Thoracic aorta (tissue), 2 donors: ENCODE measurements around the gene CFAP20DC. TPM values are rescaled to one million over a fixed set of nuclear protein-coding genes. Genes with fewer than 3 reads are reported as not detected.
"Not testable (repeated sequence)": the region's sequence is repeated elsewhere in the genome, so short reads cannot be mapped to it uniquely, and the experiment has no call there.

Experiments
- ATAC-seq: fragments of 150-250 bp; one replicate; pipeline ENCODE4 v1.8.0; 2017; ENCODE audit warnings: low read depth; ENCODE audit not compliant: insufficient number of reproducible peaks, low FRiP score
- DNase-seq: peaks from one replicate; pipeline ENCODE4 v3.0.0-alpha.2; 2020; ENCODE audit warnings: low spot score
- H3K27ac ChIP-seq, 2 donors: fragments of 200-600 bp; sonication (generic); 1 replicate in 1 of 2; 2 replicates in 1 of 2; pipeline ENCODE4 v1.5.1; 2016; ENCODE audit warnings: mild to moderate bottlenecking in 2 of 2, moderate library complexity in 2 of 2
- H3K27me3 ChIP-seq: fragments of 200-600 bp; sonication (generic); replicated peaks from 2 replicates; pipeline ENCODE4 v1.6.0; 2016; ENCODE audit warnings: mild to moderate bottlenecking; ENCODE audit not compliant: insufficient read depth
- H3K36me3 ChIP-seq: fragments of 200-600 bp; sonication (generic); one replicate; pipeline ENCODE4 v1.5.1; 2016
- H3K4me1 ChIP-seq, 2 donors: fragments of 200-600 bp; sonication (generic); 1 replicate in 1 of 2; 2 replicates in 1 of 2; pipeline versions ENCODE4 v1.5.1 to v1.6.0; 2016; ENCODE audit warnings: low read depth in 2 of 2, mild to moderate bottlenecking in 1 of 2; ENCODE audit not compliant: control insufficient read depth in 1 of 2
- H3K4me3 ChIP-seq: fragments of 200-600 bp; sonication (generic); 2 replicates; pipeline ENCODE4 v1.5.1; 2016; ENCODE audit warnings: mild to moderate bottlenecking
- H3K9me3 ChIP-seq: fragments of 200-600 bp; sonication (generic); 2 replicates; pipeline ENCODE4 v1.5.1; 2016
- total RNA-seq, 2 donors: library from RNA; depleted of rRNA; stranded (reverse); fragments of >200 nt; gene quantifications; one replicate each; pipeline versions ENCODE4 v1.1.0 to v1.2.3, GENCODE V29; 2016
- TF ChIP-seq, protein P1 (sequence below): fragments of 200-600 bp; sonication (generic); IDR thresholded peaks from one replicate; pipeline ENCODE4 v1.5.1; 2019; ENCODE audit warnings: antibody characterized with exemption

The CFAP20DC gene
- total RNA-seq, 2 donors from 2014 or later, result not detected

DNA sequence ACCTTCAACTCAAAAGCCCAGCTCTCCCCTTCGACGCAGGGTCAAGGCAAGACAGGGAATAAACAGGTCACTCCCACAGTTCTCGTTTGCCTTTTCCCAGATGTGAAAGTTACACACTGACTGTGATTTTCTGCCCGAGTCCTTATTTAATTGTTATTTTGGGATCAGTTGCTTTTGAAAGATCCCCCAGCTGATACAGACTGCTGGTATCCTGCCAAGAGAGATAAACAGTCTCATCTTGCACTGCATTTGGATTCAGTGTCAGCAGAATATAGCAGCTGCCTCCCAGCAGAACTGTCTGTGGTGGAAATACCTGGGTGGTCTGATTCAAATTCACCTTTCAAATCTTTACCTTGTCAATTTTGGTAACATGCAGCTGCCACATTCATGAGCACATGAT lies 327.3 kb downstream of the CFAP20DC start:
- no peak for ATAC-seq
- no peak overlapping the region for H3K27ac ChIP-seq
- TF ChIP-seq, protein P1, sequence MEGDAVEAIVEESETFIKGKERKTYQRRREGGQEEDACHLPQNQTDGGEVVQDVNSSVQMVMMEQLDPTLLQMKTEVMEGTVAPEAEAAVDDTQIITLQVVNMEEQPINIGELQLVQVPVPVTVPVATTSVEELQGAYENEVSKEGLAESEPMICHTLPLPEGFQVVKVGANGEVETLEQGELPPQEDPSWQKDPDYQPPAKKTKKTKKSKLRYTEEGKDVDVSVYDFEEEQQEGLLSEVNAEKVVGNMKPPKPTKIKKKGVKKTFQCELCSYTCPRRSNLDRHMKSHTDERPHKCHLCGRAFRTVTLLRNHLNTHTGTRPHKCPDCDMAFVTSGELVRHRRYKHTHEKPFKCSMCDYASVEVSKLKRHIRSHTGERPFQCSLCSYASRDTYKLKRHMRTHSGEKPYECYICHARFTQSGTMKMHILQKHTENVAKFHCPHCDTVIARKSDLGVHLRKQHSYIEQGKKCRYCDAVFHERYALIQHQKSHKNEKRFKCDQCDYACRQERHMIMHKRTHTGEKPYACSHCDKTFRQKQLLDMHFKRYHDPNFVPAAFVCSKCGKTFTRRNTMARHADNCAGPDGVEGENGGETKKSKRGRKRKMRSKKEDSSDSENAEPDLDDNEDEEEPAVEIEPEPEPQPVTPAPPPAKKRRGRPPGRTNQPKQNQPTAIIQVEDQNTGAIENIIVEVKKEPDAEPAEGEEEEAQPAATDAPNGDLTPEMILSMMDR, result no peak

DNA sequence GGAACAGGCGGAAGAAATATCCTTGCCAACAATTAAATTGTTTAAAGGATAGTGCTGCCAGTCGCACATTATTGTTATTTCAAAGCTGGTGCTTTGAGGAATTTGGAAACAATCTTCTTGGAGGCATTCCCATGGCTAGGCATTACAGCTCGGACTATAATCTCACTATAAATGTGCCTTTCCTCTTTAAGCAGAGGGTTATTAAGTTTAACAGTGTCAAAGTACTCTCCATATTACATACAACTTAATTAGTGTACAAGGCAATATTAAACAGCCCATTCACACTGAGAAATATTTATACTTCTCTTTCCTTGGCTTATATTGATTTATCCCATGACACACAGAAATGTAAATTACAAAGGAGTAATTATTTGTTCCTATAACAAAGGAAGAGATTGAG lies 329.3 kb downstream of the CFAP20DC start:
- Histone ChIP-seq H3K9me3 (no peaks in the 10 kb centered on the region), H3K36me3 (no peaks in the 10 kb centered on the region), H3K4me1 (no peaks in the 10 kb centered on the region), H3K4me3 (no peak overlapping the region), H3K27me3 (no peaks in the 10 kb centered on the region), H3K27ac (no peak overlapping the region)
- TF ChIP-seq, protein P1, result no peak
- ATAC-seq, result no peak
- no peak for DNase-seq

More for the DNA sequence above, 327.3 kb downstream of the CFAP20DC start:
- DNase-seq, result no peak
- H3K36me3 ChIP-seq, result no peaks in the 10 kb centered on the region
- no peaks in the 10 kb centered on the region for H3K9me3 ChIP-seq
- H3K27me3 ChIP-seq, result no peaks in the 10 kb centered on the region
- H3K4me3 ChIP-seq, result no peak overlapping the region
- no peaks in the 10 kb centered on the region for H3K4me1 ChIP-seq

DNA sequence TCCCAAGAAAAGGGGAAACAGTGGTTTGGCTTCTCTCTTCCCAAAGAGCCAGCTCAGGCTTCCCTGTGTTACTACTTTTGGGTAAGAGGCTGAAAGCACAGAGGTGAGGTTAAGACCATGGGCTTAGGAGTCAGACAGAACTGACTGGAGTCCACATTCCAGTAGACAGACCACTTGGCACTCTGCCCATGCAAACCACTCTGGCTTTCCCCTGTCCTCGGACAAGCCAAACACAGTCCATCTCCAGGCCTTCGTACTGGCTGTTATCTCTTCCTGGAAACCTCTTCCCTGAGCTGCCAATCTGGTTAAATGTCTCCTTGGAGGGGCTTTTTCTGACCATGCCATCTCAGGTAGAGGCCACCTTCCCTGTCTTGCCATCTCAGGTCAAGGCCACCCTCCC lies 330.1 kb downstream of the CFAP20DC start:
- DNase-seq (no peak), ATAC-seq (no peak)
- Histone ChIP-seq H3K4me1 (no peaks in the 10 kb centered on the region), H3K36me3 (no peaks in the 10 kb centered on the region), H3K27ac (no peak overlapping the region), H3K27me3 (no peaks in the 10 kb centered on the region), H3K9me3 (no peaks in the 10 kb centered on the region), H3K4me3 (no peak overlapping the region)
- TF ChIP-seq, protein P1, result no peak

DNA sequence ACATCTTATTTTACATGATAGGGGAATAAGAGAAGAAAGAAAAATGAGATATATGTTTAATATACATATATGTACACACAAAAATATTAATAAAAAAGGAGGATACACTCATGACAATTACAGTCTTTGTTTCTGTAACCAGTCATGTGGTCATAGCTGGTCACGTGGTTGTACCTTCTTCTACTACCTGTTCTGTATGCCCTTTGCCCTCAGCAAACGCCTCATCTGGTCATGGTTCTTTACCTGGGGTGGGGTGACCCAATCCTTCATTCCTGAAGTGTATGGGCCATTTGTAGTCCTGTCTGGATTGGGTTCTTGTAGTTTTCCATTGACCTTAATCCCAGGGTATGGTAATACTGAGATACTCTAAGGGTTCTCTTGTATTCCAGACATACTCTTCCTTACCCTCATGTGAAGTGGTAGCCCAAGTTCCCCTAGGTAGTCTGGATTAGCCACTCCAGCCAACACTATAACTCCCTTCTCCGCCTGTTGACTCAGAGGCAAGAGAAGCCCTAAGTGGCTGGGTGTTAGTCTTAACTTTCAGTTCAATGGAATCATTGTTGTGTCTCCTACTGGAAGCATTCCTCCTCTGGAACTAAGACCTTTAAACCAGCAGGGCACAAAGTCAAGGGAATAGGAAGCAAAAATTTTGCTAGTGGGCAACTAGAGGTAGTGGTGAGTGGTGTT lies 336.0 kb downstream of the CFAP20DC start:
- Histone ChIP-seq H3K27me3 (no peaks in the 10 kb centered on the region), H3K27ac (no peak overlapping the region), H3K9me3 (no peaks in the 10 kb centered on the region), H3K4me1 (no peaks in the 10 kb centered on the region), H3K36me3 (no peaks in the 10 kb centered on the region), H3K4me3 (no peak overlapping the region)
- TF ChIP-seq, protein P1, result no peak
- DNase-seq, result no peak
- ATAC-seq, result no peak

DNA sequence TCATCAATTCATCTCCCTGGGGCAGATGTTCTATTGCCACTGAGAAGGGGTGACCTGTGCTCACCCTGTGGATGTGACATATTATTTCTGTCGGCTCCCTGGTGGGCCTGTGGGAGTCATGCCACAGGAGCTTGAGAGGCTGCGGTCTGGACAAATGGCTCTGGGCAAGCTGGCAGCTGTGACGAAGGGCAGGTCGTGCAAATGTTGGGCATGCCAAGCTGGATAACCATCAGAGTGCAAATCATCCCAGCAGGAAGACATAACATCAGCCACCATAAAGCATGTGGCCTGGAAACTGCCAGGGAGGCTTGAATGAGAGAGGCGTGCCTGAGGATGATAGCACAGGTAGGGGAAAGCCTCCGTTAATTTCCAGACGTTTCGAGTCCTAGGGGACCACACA lies 338.0 kb downstream of the CFAP20DC start:
- H3K4me3 ChIP-seq, result no peak overlapping the region
- DNase-seq, result no peak
- TF ChIP-seq, protein P1, result no peak

DNA sequence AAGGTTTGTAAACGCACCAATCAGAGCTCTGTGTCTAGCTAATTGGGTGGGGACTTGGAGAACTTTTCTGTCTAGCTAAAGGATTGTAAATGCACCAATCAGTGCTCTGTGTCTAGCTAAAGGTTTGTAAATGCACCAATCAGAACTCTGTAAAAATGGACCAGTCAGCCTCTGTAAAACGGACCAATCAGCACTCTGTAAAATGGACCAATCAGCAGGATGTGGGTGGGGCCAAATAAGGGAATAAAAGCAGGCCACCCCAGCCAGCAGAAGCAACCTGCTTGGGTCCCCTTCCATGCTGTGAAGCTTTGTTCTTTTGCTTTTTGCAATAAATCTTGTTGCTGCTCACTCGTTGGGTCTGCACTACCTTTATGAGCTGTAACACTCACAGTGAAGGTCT lies 340.8 kb downstream of the CFAP20DC start:
- not testable (repeated sequence) for H3K4me1 ChIP-seq, ATAC-seq, H3K4me3 ChIP-seq, H3K27ac ChIP-seq, DNase-seq, H3K36me3 ChIP-seq, H3K9me3 ChIP-seq, H3K27me3 ChIP-seq

More for the DNA sequence above, 338.0 kb downstream of the CFAP20DC start:
- no peaks in the 10 kb centered on the region for H3K36me3 ChIP-seq
- H3K27me3 ChIP-seq, result no peaks in the 10 kb centered on the region
- H3K4me1 ChIP-seq, result no peaks in the 10 kb centered on the region
- ATAC-seq, result no peak
- no peaks in the 10 kb centered on the region for H3K9me3 ChIP-seq
- H3K27ac ChIP-seq, result no peak overlapping the region
